GM18519 (cell line): ENCODE measurements around the gene TSTD2.

ENCODE experiments used
- ATAC-seq: cut with Tn5 transposase; IDR thresholded peaks from one replicate; pipeline ENCODE4 v1.9.1; 2021; ENCODE audit warnings: mild to moderate bottlenecking, moderate library complexity; ENCODE audit not compliant: unreplicated experiment, low FRiP score

Gene TSTD2

DNA sequence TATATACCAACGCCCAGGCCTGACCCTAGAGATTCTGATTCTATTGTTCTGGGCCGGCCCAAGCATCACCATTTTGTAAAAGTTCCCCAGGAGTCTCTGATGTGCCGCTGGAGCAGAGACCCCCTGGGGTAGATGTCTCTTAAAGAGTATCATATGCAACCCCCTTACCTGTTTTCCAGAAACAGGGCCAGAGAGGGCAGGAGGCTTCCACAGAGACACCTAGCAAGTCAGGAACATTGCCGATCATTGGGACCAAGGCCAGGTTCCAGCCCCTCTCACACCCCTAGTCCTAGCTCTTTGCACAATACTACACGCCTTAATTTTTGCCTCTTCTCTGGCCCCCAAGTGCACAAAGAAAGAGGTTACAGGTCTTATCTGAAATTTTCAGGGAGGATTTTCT, 67.9 kb downstream of the TSTD2 start:
- ATAC-seq: no peak

GRCh38 chr9:97564291-97565175, 68.6 kb downstream of the TSTD2 start:
- no peak for ATAC-seq

GRCh38 chr9:97563458-97564135, 69.6 kb downstream of the TSTD2 start:
- no peak for ATAC-seq

- no peak for ATAC-seq
Observed at GRCh38 chr9:97562542-97562941, 70.6 kb downstream of the TSTD2 start.

DNA sequence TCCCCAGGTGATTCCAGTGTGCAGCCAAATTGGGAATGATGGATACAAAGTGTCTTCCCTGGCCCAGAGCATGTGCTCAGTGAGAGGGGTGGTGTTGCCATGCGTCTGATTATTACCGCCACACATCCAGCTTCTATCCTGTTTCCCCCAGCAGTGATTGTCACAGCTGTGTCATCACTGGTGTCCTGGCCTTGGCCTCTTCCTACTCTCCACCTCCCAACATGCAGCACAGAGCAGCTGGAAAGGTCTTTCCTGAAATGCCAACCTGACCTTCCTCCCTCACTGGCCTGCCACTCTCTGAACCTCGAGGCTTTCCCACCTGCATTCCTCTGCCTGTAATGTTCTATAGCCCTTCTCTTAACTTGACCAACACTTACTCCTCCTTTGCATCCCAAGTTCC, 71.7 kb downstream of the TSTD2 start:
- ATAC-seq: no peak

DNA sequence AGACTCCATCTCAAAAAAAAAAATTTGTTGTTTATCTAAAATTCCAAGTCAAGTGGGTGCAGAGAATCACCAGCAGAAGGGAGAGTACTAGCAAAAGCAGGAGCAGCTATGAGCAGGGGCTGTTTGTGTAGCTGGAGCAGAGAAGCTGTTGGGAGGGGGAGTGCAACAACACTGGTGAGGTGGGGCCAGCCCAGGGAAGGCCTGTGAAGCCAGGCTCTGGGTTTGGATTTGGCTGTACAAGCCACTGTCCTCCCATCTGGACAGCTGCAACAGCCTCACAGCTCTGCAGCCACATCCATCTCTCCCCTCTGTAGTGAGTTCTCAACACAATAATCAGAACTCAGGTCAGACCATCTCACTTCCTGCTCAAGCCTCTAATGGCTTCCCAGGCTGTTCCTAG, 72.3 kb downstream of the TSTD2 start:
- ATAC-seq: no peak

DNA sequence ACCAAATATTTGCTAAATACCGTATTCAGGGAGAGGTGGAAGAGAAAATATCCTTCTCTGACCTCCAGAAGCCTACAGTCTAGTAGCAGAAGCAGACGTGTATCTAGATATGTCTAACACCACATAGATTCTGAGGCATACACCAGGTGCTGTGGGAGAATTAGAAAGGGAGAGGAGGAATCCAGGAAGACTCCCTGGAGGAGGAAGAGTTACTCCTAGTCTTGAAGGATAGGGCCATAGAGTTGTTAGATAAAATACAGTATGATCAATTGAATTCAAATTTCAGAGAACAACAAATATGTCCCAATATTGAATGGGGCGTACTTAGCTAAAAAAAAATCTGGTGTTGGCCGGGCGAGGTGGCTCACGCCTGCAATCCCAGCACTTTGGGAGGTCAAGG, 73.0 kb downstream of the TSTD2 start:
- ATAC-seq: no peak

GRCh38 chr9:97559111-97559514, 74.1 kb downstream of the TSTD2 start:
- peak; percentile 84 for ATAC-seq

GRCh38 chr9:97558701-97559101, 74.5 kb downstream of the TSTD2 start:
- ATAC-seq: peak; percentile 26

- ATAC-seq: no peak
Observed at GRCh38 chr9:97557606-97558095, 75.5 kb downstream of the TSTD2 start.

DNA sequence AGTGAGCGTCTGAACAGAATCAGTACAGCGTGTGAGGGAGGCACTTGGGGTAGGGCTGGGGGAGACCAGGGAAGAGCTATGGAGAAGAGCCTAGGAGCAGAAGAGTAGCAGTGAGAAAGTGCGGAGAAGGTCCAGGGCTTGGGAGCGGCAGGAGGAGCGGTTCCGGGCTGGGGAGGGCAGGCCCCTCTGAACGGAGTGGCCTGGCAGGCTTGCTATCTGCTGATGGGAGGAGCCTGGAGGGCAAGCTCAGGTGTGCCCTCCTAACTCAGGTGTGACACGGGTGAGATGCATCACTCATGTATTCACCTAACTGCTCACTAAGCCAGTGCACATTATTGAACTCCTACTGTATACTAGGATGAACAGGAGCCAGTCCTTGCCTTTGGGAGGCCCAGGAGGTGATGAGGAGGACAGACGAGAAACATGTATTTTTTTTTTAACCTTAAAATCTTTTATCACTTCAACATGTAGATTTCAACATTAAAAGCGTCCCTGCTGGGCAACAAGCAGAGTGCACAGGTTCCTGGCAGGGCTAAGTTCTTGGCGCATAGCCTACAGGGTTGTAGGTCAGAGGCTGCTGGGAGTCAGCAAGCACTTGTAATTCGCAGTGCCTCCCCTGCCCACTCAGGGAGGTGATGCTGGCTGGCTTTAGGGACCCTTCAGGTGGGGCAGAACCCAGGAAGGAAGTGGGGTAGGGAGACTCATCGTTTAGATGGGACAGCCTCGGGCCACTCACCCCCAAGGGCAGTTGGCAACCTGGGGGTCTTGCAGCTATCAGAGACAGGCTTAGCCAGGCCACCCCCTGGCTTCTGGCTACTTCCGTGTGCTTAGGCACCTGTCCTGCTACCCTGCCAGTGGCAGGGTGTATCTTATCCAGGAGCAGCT, 76.2 kb downstream of the TSTD2 start:
- ATAC-seq: no peak

- no peak for ATAC-seq
Observed at GRCh38 chr9:97556036-97556720, 77.0 kb downstream of the TSTD2 start.

- no peak for ATAC-seq
Observed at GRCh38 chr9:97555164-97555563, 78.0 kb downstream of the TSTD2 start.

DNA sequence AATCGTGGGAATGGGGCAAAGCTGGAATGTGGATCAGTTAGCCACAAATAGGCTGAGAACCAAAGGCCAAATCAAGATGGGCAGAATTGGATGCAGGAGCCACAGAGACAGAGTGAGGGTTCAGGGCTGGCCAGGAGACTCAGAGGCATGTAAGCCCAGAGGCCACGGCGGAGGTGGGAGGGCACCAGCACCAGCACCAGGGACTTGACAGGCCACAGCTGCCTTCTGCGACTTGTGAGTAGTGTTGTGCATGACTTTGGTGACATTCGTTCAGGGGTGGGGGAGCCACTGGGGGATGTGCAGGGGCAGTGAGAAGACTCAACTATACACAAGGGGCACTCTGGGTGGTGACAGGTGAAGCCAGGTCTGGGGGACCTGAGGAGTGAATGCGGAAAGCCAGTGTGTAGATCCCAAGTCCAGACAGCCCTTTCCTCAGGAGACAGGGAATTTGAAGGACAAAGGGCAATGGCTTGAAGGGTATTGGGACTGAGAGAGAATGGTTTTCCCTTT, 78.5 kb downstream of the TSTD2 start:
- no peak for ATAC-seq

DNA sequence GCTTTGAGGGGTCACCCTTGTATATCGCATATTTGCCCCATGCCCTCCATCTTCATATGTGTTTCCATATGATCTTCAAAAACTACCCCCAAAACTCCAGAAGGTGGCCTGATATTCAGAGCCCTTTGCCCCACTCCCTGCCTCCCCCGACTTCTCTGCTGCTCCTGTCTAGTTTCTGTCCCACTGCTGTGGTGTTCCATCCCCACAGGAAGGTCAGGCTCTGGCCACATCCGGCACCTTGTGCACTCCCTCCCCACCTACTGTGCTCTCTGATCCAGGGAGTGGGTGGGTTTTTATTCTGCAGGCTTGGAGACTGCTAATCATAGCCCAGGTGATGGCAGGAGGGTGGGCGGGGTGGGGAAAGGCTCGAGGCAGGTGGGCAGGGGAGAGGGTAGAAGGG, 79.3 kb downstream of the TSTD2 start:
- no peak for ATAC-seq

GRCh38 chr9:97553141-97553540, 80.0 kb downstream of the TSTD2 start:
- no peak for ATAC-seq

DNA sequence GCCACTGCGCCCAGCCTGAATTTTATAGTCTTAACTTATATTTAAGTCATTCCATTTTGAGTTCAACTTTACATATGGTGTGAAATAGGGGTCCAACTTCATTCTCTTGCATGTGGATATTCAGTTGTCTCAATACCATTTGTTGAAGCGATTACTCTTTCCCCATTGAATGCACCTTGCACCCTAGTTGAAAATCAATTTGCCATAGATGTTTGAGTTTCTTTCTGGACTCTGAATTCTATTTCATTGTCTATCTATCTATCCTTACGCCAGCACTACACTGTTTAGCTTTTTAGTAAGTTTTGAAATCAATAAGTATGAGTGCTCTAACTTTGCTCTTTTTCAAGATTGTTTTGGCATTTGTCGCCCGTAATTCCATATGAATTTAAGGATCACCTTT, 81.9 kb downstream of the TSTD2 start:
- no peak for ATAC-seq

DNA sequence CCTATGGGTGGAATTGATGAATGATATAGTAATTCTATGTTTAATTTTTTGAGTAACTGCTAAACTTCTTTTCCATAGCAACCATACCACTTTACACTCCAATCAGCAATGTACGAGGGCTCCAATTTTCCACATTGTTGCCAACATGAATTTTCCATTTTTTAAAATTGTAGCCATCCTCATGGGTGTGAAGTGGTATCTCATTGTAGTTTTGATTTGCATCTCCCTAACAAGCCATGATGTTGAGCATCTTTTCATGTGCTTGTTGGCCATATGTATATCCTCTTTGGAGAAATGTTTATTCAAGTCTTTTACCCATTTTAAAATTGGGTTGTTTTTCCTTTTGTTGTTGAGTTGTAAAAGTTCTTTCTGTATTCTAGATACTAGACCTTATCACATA, 82.8 kb downstream of the TSTD2 start:
- ATAC-seq: no peak
